HEK293 (cell line): ENCODE results near the gene SMIM20.

ENCODE experiments used
- CTCF ChIA-PET: fragments of 350-600 bp; formaldehyde crosslinking; extraction: SDS; loops from one replicate; lab custom pipeline; 2021; ENCODE audit warnings: antibody characterized with exemption; lab: Yijun Ruan, JAX
- POLR2A ChIA-PET: fragments of 300-600 bp; formaldehyde crosslinking; extraction: SDS; loops from one replicate; lab custom pipeline; 2020; ENCODE audit warnings: antibody characterized with exemption, inconsistent platforms; lab: Yijun Ruan, JAX
- H3K27ac ChIP-seq: fragments of 200-500 bp; sonication (Bioruptor generic); 2 replicates; pipeline ENCODE4 v1.5.1; 2014; ENCODE audit warnings: low read depth, low read length, control low read depth, inconsistent platforms; ENCODE audit errors: extremely low read depth
- H3K36me3 ChIP-seq, 2 experiments: fragments of 200-500 bp in 1 of 2; sonication (Bioruptor generic) in 1 of 2; 1 replicate in 1 of 2; 2 replicates in 1 of 2; pipeline ENCODE4 v1.5.1; 2014 to 2017; ENCODE audit warnings: inconsistent platforms in 2 of 2, low read length in 2 of 2; ENCODE audit not compliant: control insufficient read depth in 2 of 2, insufficient read depth in 1 of 2
- H3K4me1 ChIP-seq: fragments of 200-500 bp; sonication (Bioruptor generic); 2 replicates; pipeline ENCODE4 v1.5.1; 2014; ENCODE audit warnings: mild to moderate bottlenecking, low read length, inconsistent platforms; ENCODE audit not compliant: control insufficient read depth, insufficient read depth
- H3K4me3 ChIP-seq: 2 replicates; pipeline ENCODE4 v1.5.1; 2011; ENCODE audit warnings: low read depth, mild to moderate bottlenecking, control low read depth, low read length, moderate library complexity
- H3K9me3 ChIP-seq: fragments of 200-500 bp; sonication (Bioruptor generic); 2 replicates; pipeline ENCODE4 v1.5.1; 2014; ENCODE audit warnings: low read depth, low read length, inconsistent platforms; ENCODE audit not compliant: control insufficient read depth, insufficient read depth
- INSM2 ChIP-seq: fragments of 450-650 bp; formaldehyde crosslinking; IDR thresholded peaks from 2 replicates; pipeline ENCODE4 v1.5.1; 2016; ENCODE audit warnings: missing biosample characterization, missing genetic modification characterization
- KLF1 ChIP-seq: fragments of 450-650 bp; formaldehyde crosslinking; IDR thresholded peaks from 2 replicates; pipeline ENCODE4 v1.5.1; 2016; ENCODE audit warnings: missing biosample characterization, missing genetic modification characterization
- PATZ1 ChIP-seq: fragments of 450-650 bp; formaldehyde crosslinking; IDR thresholded peaks from 2 replicates; pipeline ENCODE4 v1.5.1; 2016; ENCODE audit warnings: missing biosample characterization, missing genetic modification characterization
- PRDM10 ChIP-seq: fragments of 450-650 bp; formaldehyde crosslinking; IDR thresholded peaks from 2 replicates; pipeline ENCODE4 v1.5.1; 2016; ENCODE audit warnings: missing biosample characterization, missing genetic modification characterization
- ZBTB11 ChIP-seq: fragments of 450-650 bp; formaldehyde crosslinking; conservative IDR thresholded peaks from 2 replicates; pipeline ENCODE4 v1.5.1; 2016; ENCODE audit warnings: low read depth, missing biosample characterization, missing genetic modification characterization
- ZBTB6 ChIP-seq: fragments of 450-650 bp; formaldehyde crosslinking; IDR thresholded peaks from 2 replicates; pipeline ENCODE4 v1.5.1; 2017; ENCODE audit warnings: missing biosample characterization, missing genetic modification characterization
- ZNF114 ChIP-seq: fragments of 450-650 bp; formaldehyde crosslinking; IDR thresholded peaks from 2 replicates; pipeline ENCODE4 v1.5.0; 2017; ENCODE audit warnings: missing biosample characterization, missing genetic modification characterization
- ZNF155 ChIP-seq: fragments of 450-650 bp; formaldehyde crosslinking; IDR thresholded peaks from 2 replicates; pipeline ENCODE4 v1.5.1; 2016; ENCODE audit warnings: missing biosample characterization, missing genetic modification characterization
- ZNF202 ChIP-seq: fragments of 450-650 bp; formaldehyde crosslinking; IDR thresholded peaks from 2 replicates; pipeline ENCODE4 v1.5.1; 2016; ENCODE audit warnings: missing biosample characterization, missing genetic modification characterization, borderline replicate concordance
- ZNF221 ChIP-seq: fragments of 450-650 bp; formaldehyde crosslinking; IDR thresholded peaks from 2 replicates; pipeline ENCODE4 v1.5.1; 2017; ENCODE audit warnings: missing biosample characterization, missing genetic modification characterization, borderline replicate concordance
- ZNF239 ChIP-seq: fragments of 450-650 bp; formaldehyde crosslinking; IDR thresholded peaks from 2 replicates; pipeline ENCODE4 v1.5.1; 2016; ENCODE audit warnings: missing biosample characterization, missing genetic modification characterization
- ZNF280D ChIP-seq: fragments of 450-650 bp; formaldehyde crosslinking; IDR thresholded peaks from 2 replicates; pipeline ENCODE4 v1.5.1; 2016; ENCODE audit warnings: missing biosample characterization, missing genetic modification characterization
- ZNF292 ChIP-seq: fragments of 450-650 bp; formaldehyde crosslinking; IDR thresholded peaks from 2 replicates; pipeline ENCODE4 v1.5.1; 2016; ENCODE audit warnings: low read depth, missing biosample characterization, missing genetic modification characterization, borderline replicate concordance
- ZNF350 ChIP-seq: fragments of 450-650 bp; formaldehyde crosslinking; IDR thresholded peaks from 2 replicates; pipeline ENCODE4 v1.5.0; 2017; ENCODE audit warnings: missing biosample characterization, mild to moderate bottlenecking, missing genetic modification characterization
- ZNF433 ChIP-seq: fragments of 450-650 bp; formaldehyde crosslinking; IDR thresholded peaks from 2 replicates; pipeline ENCODE4 v1.5.1; 2016; ENCODE audit warnings: missing biosample characterization, missing genetic modification characterization, low read depth
- ZNF514 ChIP-seq: fragments of 450-650 bp; formaldehyde crosslinking; IDR thresholded peaks from 2 replicates; pipeline ENCODE4 v1.5.1; 2016; ENCODE audit warnings: missing biosample characterization, missing genetic modification characterization
- ZNF571 ChIP-seq: fragments of 450-650 bp; formaldehyde crosslinking; IDR thresholded peaks from 2 replicates; pipeline ENCODE4 v1.5.0; 2017; ENCODE audit warnings: missing biosample characterization, missing genetic modification characterization
- ZNF621 ChIP-seq: fragments of 450-650 bp; formaldehyde crosslinking; IDR thresholded peaks from 2 replicates; pipeline ENCODE4 v1.5.1; 2017; ENCODE audit warnings: missing biosample characterization, missing genetic modification characterization
- ZNF747 ChIP-seq: fragments of 450-650 bp; formaldehyde crosslinking; IDR thresholded peaks from 2 replicates; pipeline ENCODE4 v1.5.1; 2016; ENCODE audit warnings: missing biosample characterization, missing genetic modification characterization
- ZNF843 ChIP-seq: fragments of 450-650 bp; formaldehyde crosslinking; IDR thresholded peaks from 2 replicates; pipeline ENCODE4 v1.5.1; 2016; ENCODE audit warnings: missing biosample characterization, missing genetic modification characterization

The SMIM20 gene

GRCh38 chr4:25913851-25914669 lies at the start of gene SMIM20:
TSS of gene SMIM20 (plus strand) at chr4:25914220. CDS start at chr4:25914314, 94 bp downstream.
- Histone ChIP-seq H3K36me3 (no peaks in the 10 kb centered on the region), H3K9me3 (no peaks in the 10 kb centered on the region), H3K4me1 (no peaks in the 10 kb centered on the region), H3K27ac (peak within 1 kb of the TSS; percentile 61), H3K4me3 (peak within 1 kb of the TSS; percentile 78)
- ChIA-PET CTCF (interaction anchor here (0.6 to 0.9 kb wide), 2 partner anchors 74 to 477 kb away, joined by 3 to 4 read pairs; no protein-coding TSS in a partner anchor), POLR2A (interaction anchor here (0.7 to 1.7 kb wide), 3 partner anchors 30 to 54 kb away, joined by 3 to 5 read pairs (median 3); no protein-coding TSS in a partner anchor)
- no peak for TF ChIP-seq KLF1 (tag by site-specific recombination)
- TF ChIP-seq ZNF571 (tag by site-specific recombination): no peak
- peak; percentile 92 for TF ChIP-seq ZBTB11 (tag by site-specific recombination)
- TF ChIP-seq PATZ1 (tag by site-specific recombination): peak; percentile 47; the same call in 1 of the 2 replicates
- TF ChIP-seq ZNF280D: no peak
- no peak for TF ChIP-seq ZBTB6 (tag by site-specific recombination)
- TF ChIP-seq ZNF114: no peak
- no peak for TF ChIP-seq ZNF155 (tag by site-specific recombination)
- no peak for TF ChIP-seq ZNF350 (tag by site-specific recombination)
- no peak for TF ChIP-seq INSM2
- TF ChIP-seq ZNF514 (tag by site-specific recombination): no peak
- TF ChIP-seq ZNF621: no peak
- TF ChIP-seq PRDM10 (tag by site-specific recombination): peak; percentile 51; the same call in 1 of the 2 replicates
- no peak for TF ChIP-seq ZNF433 (tag by site-specific recombination)
- no peak for TF ChIP-seq ZNF239 (tag by site-specific recombination)
- no peak for TF ChIP-seq ZNF221 (tag by site-specific recombination)
- no peak for TF ChIP-seq ZNF202 (tag by site-specific recombination)
- no peak for TF ChIP-seq ZNF747
- no peak for TF ChIP-seq ZNF292 (tag by site-specific recombination)
- TF ChIP-seq ZNF843 (tag by site-specific recombination): no peak
